Esophagus squamous epithelium (tissue), 5 donors: Measurements from ENCODE around the gene CAND1. TPM values are rescaled to one million over a fixed set of nuclear protein-coding genes. Genes with fewer than 3 reads are reported as not detected.
A peak's percentile ranks its signal among the peaks of the same experiment; 100 is the strongest.

Source experiments
- DNase-seq: peaks from one replicate; lab custom pipeline; 2025; lab: John Stamatoyannopoulos, UW
- H3K27ac ChIP-seq, 4 donors: fragments of 200-600 bp; sonication (generic); one replicate each; pipeline ENCODE4 v1.5.1; 2016 to 2019; ENCODE audit warnings: mild to moderate bottlenecking in 1 of 4
- H3K27me3 ChIP-seq, 4 donors: fragments of 200-600 bp; sonication (generic); 1 replicate in 3 of 4; 2 replicates in 1 of 4; pipeline versions ENCODE4 v1.5.1 to v1.6.0; 2017 to 2021; ENCODE audit warnings: antibody characterized with exemption in 1 of 4
- H3K36me3 ChIP-seq, 3 donors: fragments of 200-600 bp; sonication (generic); one replicate each; pipeline ENCODE4 v1.5.1; 2016 to 2019
- H3K4me1 ChIP-seq, 3 donors: fragments of 200-600 bp; sonication (generic); one replicate each; pipeline ENCODE4 v1.5.1; 2017 to 2019
- H3K4me3 ChIP-seq, 4 donors: fragments of 200-600 bp; sonication (generic); 1 replicate in 3 of 4; 2 replicates in 1 of 4; pipeline ENCODE4 v1.5.1; 2016 to 2019; ENCODE audit warnings: mild to moderate bottlenecking in 2 of 4, moderate library complexity in 1 of 4
- H3K9me3 ChIP-seq, 3 donors: fragments of 200-600 bp; sonication (generic); one replicate each; pipeline ENCODE4 v1.5.1; 2016 to 2019
- POLR2A ChIP-seq, 4 donors: fragments of 450-650 bp; IDR thresholded peaks; one replicate each; pipeline ENCODE4 v1.6.1; 2017; ENCODE audit warnings: antibody characterized with exemption in 4 of 4, mild to moderate bottlenecking in 4 of 4, moderate library complexity in 3 of 4
- whole genome bisulfite sequencing, 2 donors: methylation state at CpG; one replicate each; pipeline ENCODE4 v1.1.5; 2018; 5-methylcytosine and 5-hydroxymethylcytosine counted together
- intact Hi-C: fragments of 100-400 bp; cut with DNase I; formaldehyde crosslinking; loops from one replicate; pipeline ENCODE4 v1.15.0; 2022
- total RNA-seq, 4 donors: library from RNA; depleted of rRNA; stranded (reverse); fragments of >200 nt; gene quantifications; one replicate each; pipeline ENCODE4 v1.1.0, GENCODE V29; 2016
- TF ChIP-seq, protein P1 (sequence below), 6 experiments: fragments of 450-650 bp in 4 of 6; fragments of 200-600 bp in 2 of 6; sonication (generic) in 2 of 6; IDR thresholded peaks; one replicate each; pipeline ENCODE4 v1.5.1; 2016 to 2019; ENCODE audit warnings: antibody characterized with exemption in 6 of 6, mild to moderate bottlenecking in 4 of 6, moderate library complexity in 4 of 6
- donor health status: DM: yes; HTN: yes; CAD: no.

The CAND1 gene
- total RNA-seq, 4 donors from 2014 or later = 42.1 to 77.6 (median 64.5) TPM

GRCh38 chr12:67355428-67356379 lies 86.5 kb downstream of the CAND1 start:
- TF ChIP-seq, protein P1, sequence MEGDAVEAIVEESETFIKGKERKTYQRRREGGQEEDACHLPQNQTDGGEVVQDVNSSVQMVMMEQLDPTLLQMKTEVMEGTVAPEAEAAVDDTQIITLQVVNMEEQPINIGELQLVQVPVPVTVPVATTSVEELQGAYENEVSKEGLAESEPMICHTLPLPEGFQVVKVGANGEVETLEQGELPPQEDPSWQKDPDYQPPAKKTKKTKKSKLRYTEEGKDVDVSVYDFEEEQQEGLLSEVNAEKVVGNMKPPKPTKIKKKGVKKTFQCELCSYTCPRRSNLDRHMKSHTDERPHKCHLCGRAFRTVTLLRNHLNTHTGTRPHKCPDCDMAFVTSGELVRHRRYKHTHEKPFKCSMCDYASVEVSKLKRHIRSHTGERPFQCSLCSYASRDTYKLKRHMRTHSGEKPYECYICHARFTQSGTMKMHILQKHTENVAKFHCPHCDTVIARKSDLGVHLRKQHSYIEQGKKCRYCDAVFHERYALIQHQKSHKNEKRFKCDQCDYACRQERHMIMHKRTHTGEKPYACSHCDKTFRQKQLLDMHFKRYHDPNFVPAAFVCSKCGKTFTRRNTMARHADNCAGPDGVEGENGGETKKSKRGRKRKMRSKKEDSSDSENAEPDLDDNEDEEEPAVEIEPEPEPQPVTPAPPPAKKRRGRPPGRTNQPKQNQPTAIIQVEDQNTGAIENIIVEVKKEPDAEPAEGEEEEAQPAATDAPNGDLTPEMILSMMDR (IDR thresholded peaks at IDR 0.05) = peak; percentile 31 to 53 (median 45)
- TF ChIP-seq POLR2A (IDR thresholded peaks at IDR 0.05) = no peak
- H3K36me3 ChIP-seq = no peaks in the 10 kb centered on the region
- H3K4me3 ChIP-seq = no peak overlapping the region
- WGBS, 2 donors = 10% methylated on average over 8 of the region's 8 CpGs
- intact Hi-C loops = loop anchor here (10.0 kb wide), 1 partner anchor 89 kb away; no protein-coding TSS in a partner anchor
- no peak overlapping the region for H3K27ac ChIP-seq
- DNase-seq = no peak
- H3K27me3 ChIP-seq = no peaks in the 10 kb centered on the region
- no peaks in the 10 kb centered on the region for H3K9me3 ChIP-seq
- H3K4me1 ChIP-seq = peaks cover 0 to 18% (median 0%) of the 10 kb centered on the region in 3 donors

DNA sequence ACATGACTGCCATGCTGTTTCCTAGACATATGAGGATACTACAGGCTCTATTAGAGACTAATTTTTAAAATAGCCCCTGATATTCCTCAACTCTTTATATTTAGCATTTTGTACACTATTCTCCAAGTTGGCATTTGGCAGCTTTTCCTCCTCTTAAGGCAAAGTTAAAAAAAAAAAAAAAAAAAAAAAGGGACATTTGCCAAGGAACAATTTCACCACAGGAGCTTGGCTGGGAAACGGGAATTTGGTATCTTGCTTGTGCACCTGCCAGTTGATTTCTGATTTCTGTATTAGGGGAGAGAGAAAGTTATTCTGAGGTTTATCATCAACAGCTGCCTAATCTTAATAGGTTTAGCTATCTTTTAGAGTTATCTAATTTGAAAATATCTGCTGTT lies 87.2 kb downstream of the CAND1 start:
- TF ChIP-seq, protein P1 (IDR thresholded peaks at IDR 0.05) = no peak
- no peak for TF ChIP-seq POLR2A (IDR thresholded peaks at IDR 0.05)
- H3K9me3 ChIP-seq = no peaks in the 10 kb centered on the region
- peaks cover 0 to 18% (median 0%) of the 10 kb centered on the region in 3 donors for H3K4me1 ChIP-seq
- no peak overlapping the region for H3K4me3 ChIP-seq
- H3K27ac ChIP-seq = no peak overlapping the region
- no peaks in the 10 kb centered on the region for H3K27me3 ChIP-seq
- intact Hi-C loops = loop anchor here (10.0 kb wide), 1 partner anchor 88 kb away; no protein-coding TSS in a partner anchor
- H3K36me3 ChIP-seq = no peaks in the 10 kb centered on the region
- DNase-seq = no peak
- 18 to 21% methylated on average over 1 of the region's 1 CpG for whole genome bisulfite sequencing, 2 donors

- DNase-seq = no peak
- intact Hi-C loops = loop anchor here (10.0 kb wide), 1 partner anchor 87 kb away; no protein-coding TSS in a partner anchor
- TF ChIP-seq, protein P1 (IDR thresholded peaks at IDR 0.05) = no peak
- no peak for TF ChIP-seq POLR2A (IDR thresholded peaks at IDR 0.05)
- Histone ChIP-seq H3K36me3 (no peaks in the 10 kb centered on the region), H3K9me3 (no peaks in the 10 kb centered on the region), H3K4me1 (peaks cover 0 to 18% (median 0%) of the 10 kb centered on the region in 3 donors), H3K4me3 (no peak overlapping the region), H3K27ac (no peak overlapping the region), H3K27me3 (no peaks in the 10 kb centered on the region)
- 73 to 81% methylated on average over 6 to 7 of the region's 7 CpGs for WGBS, 2 donors
Observed at GRCh38 chr12:67357376-67358125, 88.4 kb downstream of the CAND1 start.

DNA sequence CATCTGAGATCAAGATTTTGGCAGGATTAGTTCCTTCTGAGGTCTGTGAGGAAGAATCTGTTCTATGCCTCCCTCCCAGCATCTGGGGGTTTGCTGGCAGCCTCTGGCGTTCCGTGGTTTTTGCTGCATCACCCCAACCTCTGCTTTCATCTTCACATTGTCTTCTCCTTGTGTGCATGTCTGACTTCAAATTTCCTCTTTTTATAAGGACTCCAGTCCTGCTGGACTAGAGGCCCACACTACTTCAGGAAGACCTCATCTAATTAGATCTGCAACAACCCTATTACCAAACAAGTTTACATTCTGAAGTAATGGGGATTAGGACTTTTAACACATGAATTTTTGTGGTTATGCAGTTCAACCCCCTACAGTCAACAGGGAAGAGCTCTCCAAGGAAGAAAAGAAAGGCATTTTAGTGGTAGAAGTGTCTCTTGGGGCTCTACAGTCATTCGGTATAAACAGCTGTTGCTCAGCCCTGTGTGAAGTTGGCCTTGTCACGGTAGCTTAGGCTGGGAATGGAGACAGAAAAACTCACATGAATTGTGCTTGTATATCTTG lies 89.7 kb downstream of the CAND1 start:
- 55 to 57% methylated on average over 4 of the region's 4 CpGs for WGBS, 2 donors
- no peaks in the 10 kb centered on the region for H3K36me3 ChIP-seq
- peaks cover 0 to 18% (median 0%) of the 10 kb centered on the region in 3 donors for H3K4me1 ChIP-seq
- TF ChIP-seq, protein P1 (IDR thresholded peaks at IDR 0.05) = no peak
- no peak for TF ChIP-seq POLR2A (IDR thresholded peaks at IDR 0.05)
- DNase-seq = no peak
- H3K4me3 ChIP-seq = no peak overlapping the region
- intact Hi-C loops = loop anchor here (10.0 kb wide), 1 partner anchor 86 kb away; no protein-coding TSS in a partner anchor
- H3K9me3 ChIP-seq = no peaks in the 10 kb centered on the region
- H3K27ac ChIP-seq = no peak overlapping the region
- no peaks in the 10 kb centered on the region for H3K27me3 ChIP-seq
